Measurements from ENCODE around the gene STRA8.

The STRA8 gene

DNA sequence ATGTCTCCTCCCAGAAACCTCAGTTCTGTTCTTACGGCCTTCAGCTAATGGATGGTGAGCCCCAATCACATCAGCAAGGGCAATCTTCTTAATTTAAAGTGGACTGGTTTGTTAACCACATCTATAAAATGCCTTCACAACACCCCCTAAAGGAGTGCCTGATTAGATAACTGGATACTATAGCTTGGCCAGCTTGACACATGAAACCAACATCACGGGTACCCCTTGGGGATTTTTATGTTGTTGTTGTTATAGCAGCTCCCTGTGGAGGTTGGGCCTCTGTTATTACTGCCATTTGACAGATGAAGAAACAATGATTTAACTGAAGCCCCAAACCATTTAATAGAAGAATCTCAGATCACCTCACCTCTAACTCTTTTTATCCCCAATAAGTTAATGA, 26.8 kb downstream of the STRA8 start:
- Histone ChIP-seq H3F3A (ENCODE audit: insufficient read depth, low read length) (no peaks in the 10 kb centered on the region), H3K4me1 (ENCODE audit: low read length) (no peaks in the 10 kb centered on the region), H3K9me2 (replicated peaks; ENCODE audit: insufficient read depth, low read length) (no peaks in the 10 kb centered on the region), H3K9me3 (replicated peaks; ENCODE audit: insufficient read depth, low read length) (no peaks in the 10 kb centered on the region), H3K9ac (ENCODE audit: low read length) (no peak overlapping the region), H3K36me3 (replicated peaks; ENCODE audit: insufficient read depth, low read length) (no peaks in the 10 kb centered on the region), H3K27ac (ENCODE audit: low read length) (no peak overlapping the region), H3K79me2 (ENCODE audit: low read length) (no peaks in the 10 kb centered on the region), H2AFZ (ENCODE audit: low read length) (no peak overlapping the region), H3K4me3 (ENCODE audit: low read length) (no peak overlapping the region), H3K4me2 (ENCODE audit: low read depth, low read length) (no peak overlapping the region), H4K20me1 (ENCODE audit: insufficient read depth, low read length) (no peaks in the 10 kb centered on the region), H3K27me3 (replicated peaks; ENCODE audit: insufficient read depth, low read length) (no peaks in the 10 kb centered on the region)
- TF ChIP-seq EZH2 (optimal IDR thresholded peaks at IDR 0.05; ENCODE audit: low read depth, low read length) (no peak), EZH2phosphoT487 (IDR thresholded peaks at IDR 0.05; ENCODE audit: low read length) (no peak)
- TF ChIP-seq, protein P1, sequence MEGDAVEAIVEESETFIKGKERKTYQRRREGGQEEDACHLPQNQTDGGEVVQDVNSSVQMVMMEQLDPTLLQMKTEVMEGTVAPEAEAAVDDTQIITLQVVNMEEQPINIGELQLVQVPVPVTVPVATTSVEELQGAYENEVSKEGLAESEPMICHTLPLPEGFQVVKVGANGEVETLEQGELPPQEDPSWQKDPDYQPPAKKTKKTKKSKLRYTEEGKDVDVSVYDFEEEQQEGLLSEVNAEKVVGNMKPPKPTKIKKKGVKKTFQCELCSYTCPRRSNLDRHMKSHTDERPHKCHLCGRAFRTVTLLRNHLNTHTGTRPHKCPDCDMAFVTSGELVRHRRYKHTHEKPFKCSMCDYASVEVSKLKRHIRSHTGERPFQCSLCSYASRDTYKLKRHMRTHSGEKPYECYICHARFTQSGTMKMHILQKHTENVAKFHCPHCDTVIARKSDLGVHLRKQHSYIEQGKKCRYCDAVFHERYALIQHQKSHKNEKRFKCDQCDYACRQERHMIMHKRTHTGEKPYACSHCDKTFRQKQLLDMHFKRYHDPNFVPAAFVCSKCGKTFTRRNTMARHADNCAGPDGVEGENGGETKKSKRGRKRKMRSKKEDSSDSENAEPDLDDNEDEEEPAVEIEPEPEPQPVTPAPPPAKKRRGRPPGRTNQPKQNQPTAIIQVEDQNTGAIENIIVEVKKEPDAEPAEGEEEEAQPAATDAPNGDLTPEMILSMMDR (IDR thresholded peaks at IDR 0.05; ENCODE audit: low read length) = no peak
- DNase-seq = no peak

DNA sequence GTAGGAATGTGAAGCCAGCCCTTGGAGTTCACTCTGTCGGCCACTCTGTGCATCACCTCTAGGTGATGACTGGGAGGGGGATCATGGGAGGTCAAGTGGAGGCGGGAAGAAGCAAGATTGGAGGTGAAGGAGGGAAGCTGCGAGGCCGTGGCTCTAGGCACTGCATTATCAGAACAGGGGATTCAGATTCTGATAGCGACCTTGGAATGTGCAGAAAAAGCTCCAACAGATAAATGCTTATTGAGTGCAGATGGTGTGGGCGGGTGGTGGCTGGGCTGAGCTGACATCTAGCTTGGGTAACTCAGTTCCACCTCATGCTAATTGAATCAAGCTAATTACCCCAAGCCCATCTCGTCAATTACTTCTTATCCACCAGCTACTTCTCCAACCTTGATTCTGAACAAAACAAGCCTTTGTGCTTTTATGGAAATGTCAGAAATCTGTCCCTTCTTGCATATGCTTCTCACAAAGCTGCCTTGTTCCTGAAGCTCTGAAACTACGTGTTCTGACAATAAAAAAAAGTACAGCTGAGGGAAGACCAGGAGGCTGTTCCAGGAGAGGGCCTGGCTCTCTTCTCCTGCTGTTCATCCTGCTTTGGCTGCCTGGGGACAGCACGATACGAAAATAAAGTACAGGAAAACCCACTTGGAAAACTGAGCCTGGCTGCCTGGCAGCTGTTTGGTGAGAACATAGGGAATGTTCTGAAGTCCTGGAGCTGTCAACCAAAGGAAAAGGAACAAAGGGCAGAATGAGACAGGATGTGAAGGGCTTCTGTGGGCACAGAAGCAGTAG, 27.5 kb downstream of the STRA8 start:
- Histone ChIP-seq H2AFZ (ENCODE audit: low read length) (no peak overlapping the region), H3K27ac (ENCODE audit: low read length) (no peak overlapping the region), H3K9me3 (replicated peaks; ENCODE audit: insufficient read depth, low read length) (no peaks in the 10 kb centered on the region), H3K4me1 (ENCODE audit: low read length) (no peaks in the 10 kb centered on the region), H3K9me2 (replicated peaks; ENCODE audit: insufficient read depth, low read length) (no peaks in the 10 kb centered on the region), H3K4me3 (ENCODE audit: low read length) (no peak overlapping the region), H3K27me3 (replicated peaks; ENCODE audit: insufficient read depth, low read length) (no peaks in the 10 kb centered on the region), H3K4me2 (ENCODE audit: low read depth, low read length) (no peak overlapping the region), H3F3A (ENCODE audit: insufficient read depth, low read length) (no peaks in the 10 kb centered on the region), H3K79me2 (ENCODE audit: low read length) (no peaks in the 10 kb centered on the region), H3K9ac (ENCODE audit: low read length) (no peak overlapping the region), H4K20me1 (ENCODE audit: insufficient read depth, low read length) (no peaks in the 10 kb centered on the region), H3K36me3 (replicated peaks; ENCODE audit: insufficient read depth, low read length) (no peaks in the 10 kb centered on the region)
- TF ChIP-seq EZH2 (optimal IDR thresholded peaks at IDR 0.05; ENCODE audit: low read depth, low read length) (no peak), EZH2phosphoT487 (IDR thresholded peaks at IDR 0.05; ENCODE audit: low read length) (no peak)
- TF ChIP-seq, protein P1 (IDR thresholded peaks at IDR 0.05; ENCODE audit: low read length) = no peak
- DNase-seq = no peak

DNA sequence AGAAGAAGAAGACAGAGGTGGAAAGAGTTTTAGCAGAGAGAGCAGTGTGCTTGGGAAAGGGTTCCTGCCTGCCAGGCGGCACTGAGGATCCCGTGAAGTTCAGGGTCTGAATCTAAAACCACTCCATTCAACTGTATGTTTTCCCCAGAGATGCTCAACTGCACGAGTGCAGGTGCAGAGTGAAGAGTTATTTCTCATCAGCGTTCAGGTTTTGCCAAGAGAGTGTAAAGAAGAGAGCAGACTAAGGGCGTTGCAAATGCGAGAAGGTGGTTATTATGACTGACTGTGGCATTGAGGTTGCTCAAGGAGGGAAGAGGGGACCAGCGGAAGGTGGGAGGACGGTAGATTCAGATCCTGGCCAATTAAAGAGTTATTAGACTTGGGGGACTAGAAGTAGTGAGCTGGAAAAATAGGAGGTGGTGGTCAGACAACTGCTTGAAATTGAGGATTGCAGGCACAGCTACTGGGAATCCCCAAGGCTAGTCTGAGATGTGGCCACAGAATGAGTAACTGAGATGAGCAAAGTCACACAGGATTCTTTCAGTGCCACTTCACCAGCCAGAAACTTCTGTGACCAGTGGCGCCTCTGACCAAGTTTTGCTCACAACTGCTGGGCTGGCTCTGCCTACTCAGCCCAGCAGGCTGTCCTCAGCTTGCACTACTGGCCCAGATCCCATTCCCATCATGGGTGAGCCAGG, 29.1 kb downstream of the STRA8 start:
- Histone ChIP-seq H3K27ac (ENCODE audit: low read length) (no peak overlapping the region), H2AFZ (ENCODE audit: low read length) (no peak overlapping the region), H3K36me3 (replicated peaks; ENCODE audit: insufficient read depth, low read length) (no peaks in the 10 kb centered on the region), H3K4me2 (ENCODE audit: low read depth, low read length) (no peak overlapping the region), H3K9me3 (replicated peaks; ENCODE audit: insufficient read depth, low read length) (no peaks in the 10 kb centered on the region), H3F3A (ENCODE audit: insufficient read depth, low read length) (no peaks in the 10 kb centered on the region), H3K79me2 (ENCODE audit: low read length) (no peaks in the 10 kb centered on the region), H3K4me1 (ENCODE audit: low read length) (no peaks in the 10 kb centered on the region), H3K4me3 (ENCODE audit: low read length) (no peak overlapping the region), H3K27me3 (replicated peaks; ENCODE audit: insufficient read depth, low read length) (no peaks in the 10 kb centered on the region), H4K20me1 (ENCODE audit: insufficient read depth, low read length) (no peaks in the 10 kb centered on the region), H3K9me2 (replicated peaks; ENCODE audit: insufficient read depth, low read length) (no peaks in the 10 kb centered on the region), H3K9ac (ENCODE audit: low read length) (no peak overlapping the region)
- TF ChIP-seq, protein P1 (IDR thresholded peaks at IDR 0.05; ENCODE audit: low read length) = no peak
- no peak for TF ChIP-seq EZH2phosphoT487 (IDR thresholded peaks at IDR 0.05; ENCODE audit: low read length)
- TF ChIP-seq EZH2 (optimal IDR thresholded peaks at IDR 0.05; ENCODE audit: low read depth, low read length) = no peak
- DNase-seq = no peak

Data from MM.1S (cell line).